Tracheal epithelial cell (primary cell): Measurements from ENCODE around the gene IL2. TPM values are rescaled to one million over a fixed set of nuclear protein-coding genes. Genes with fewer than 3 reads are reported as not detected.

Experiments
- total RNA-seq: library from RNA; depleted of rRNA; stranded (reverse); fragments of >200 nt; gene quantifications from 2 replicates; pipeline ENCODE4 v1.2.1, GENCODE V29; 2014

IL2 gene
- not detected in 2 replicates for total RNA-seq

DNA sequence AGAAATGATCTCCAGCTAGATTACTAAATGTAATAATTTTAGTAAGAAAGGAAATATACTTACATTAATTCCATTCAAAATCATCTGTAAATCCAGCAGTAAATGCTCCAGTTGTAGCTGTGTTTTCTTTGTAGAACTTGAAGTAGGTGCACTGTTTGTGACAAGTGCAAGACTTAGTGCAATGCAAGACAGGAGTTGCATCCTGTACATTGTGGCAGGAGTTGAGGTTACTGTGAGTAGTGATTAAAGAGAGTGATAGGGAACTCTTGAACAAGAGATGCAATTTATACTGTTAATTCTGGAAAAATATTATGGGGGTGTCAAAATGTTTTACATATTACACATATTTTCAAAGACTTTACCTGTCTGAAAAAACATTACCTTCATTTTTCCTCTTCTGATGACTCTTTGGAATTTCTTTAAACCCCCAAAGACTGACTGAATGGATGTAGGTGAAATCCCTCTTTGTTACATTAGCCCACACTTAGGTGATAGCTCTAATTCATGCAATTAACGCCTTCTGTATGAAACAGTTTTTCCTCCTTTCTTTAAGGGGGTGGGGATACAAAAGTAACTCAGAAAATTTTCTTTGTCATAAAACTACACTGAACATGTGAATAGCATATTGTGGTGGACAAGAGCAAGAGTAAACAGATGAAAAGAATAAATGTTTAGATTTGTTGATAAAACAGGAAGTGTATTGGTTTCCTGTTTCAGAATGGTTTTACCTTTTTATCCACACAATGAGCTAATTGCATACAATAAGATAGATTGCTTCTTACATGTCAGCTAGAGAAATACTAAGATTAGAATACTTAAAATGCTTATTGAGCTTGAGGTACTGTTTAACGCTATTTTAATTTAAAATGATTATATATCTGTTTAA, at the start of gene IL2:
Gene IL2 (minus strand): TSS at position 495 of the 886 bp plus-strand sequence. CDS start 285 bp downstream, at position 210.

Other genes starting within 250 kb of the IL2 start
- gene ADAD1, start 77.7 kb downstream of the IL2 start, total RNA-seq = not detected in 2 replicates
- not detected in 2 replicates for gene IL21, start 164.3 kb upstream of the IL2 start, total RNA-seq